GM19438 (cell line): ENCODE results near the gene RBM17.
"Not testable (repeated sequence)": the region's sequence is repeated elsewhere in the genome, so short reads cannot be mapped to it uniquely, and the experiment has no call there.

Source experiments
- ATAC-seq: cut with Tn5 transposase; IDR thresholded peaks from one replicate; pipeline ENCODE4 v1.9.1; 2021; ENCODE audit warnings: low read depth; ENCODE audit not compliant: unreplicated experiment

RBM17 gene, protein sequence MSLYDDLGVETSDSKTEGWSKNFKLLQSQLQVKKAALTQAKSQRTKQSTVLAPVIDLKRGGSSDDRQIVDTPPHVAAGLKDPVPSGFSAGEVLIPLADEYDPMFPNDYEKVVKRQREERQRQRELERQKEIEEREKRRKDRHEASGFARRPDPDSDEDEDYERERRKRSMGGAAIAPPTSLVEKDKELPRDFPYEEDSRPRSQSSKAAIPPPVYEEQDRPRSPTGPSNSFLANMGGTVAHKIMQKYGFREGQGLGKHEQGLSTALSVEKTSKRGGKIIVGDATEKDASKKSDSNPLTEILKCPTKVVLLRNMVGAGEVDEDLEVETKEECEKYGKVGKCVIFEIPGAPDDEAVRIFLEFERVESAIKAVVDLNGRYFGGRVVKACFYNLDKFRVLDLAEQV

GRCh38 chr10:6088721-6089333, at the start of gene RBM17:
RBM17 (plus strand) TSS chr10:6089034; CDS start chr10:6097066, 8,032 bp downstream.
- peak; percentile 78 for ATAC-seq

DNA sequence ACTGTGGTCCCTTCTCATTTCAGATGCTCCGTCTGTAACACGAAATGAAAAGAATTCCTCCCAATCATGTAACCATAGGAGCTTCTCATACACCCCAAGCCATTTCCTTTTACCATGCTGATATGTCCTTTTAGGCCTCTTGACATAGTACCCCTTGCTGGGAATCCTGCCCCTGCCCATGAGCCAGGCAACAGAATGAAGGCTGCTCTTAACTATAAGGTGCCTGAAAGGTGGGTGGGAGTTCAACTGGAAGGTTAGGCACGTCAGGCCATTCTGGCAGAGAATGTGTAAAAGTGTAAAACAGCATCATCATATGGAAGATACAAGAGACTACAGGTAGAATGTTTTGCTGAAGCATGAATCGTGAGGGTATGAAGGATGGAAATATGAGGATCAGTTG, 49.1 kb upstream of the RBM17 start:
- no peak for ATAC-seq

DNA sequence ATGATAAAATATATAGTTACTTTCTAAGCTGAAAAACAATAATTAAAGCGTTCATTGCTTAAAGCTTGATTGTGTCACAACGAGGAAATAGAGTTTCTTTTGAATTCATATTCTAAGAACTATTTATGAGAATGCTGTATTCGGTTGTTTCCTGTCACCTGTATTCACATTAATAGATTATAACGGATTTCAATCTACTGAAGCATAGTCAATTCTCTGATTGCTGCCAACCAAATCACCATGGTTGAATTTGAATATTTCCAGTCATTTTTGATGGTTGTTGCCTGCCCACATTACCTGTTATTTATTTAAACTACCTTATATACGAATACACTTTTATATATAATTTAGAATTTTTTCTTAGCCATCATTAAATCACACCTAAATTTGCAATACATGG, 48.6 kb upstream of the RBM17 start:
- ATAC-seq, result no peak

DNA sequence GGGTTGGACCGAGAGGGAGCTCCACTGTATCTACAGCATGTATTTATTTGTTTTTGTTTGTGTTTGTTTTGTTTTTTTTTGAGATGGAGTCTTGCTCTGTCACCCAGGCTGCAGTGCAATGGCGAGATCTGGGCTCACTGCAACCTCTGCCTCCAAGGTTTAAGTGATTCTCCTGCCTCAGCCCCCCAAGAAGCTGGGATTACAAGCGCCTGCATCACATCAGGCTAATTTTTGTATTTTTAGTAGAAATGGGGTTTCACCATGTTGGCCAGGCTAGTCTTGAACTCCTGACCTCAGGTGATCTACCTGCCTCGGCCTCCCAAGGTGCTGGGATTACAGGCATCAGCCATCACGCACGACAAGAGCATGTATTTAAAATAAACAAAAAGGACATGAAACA, 45.5 kb upstream of the RBM17 start:
- ATAC-seq, result not testable (repeated sequence)

- ATAC-seq, result no peak
Observed at GRCh38 chr10:6044060-6044459, 44.8 kb upstream of the RBM17 start.

DNA sequence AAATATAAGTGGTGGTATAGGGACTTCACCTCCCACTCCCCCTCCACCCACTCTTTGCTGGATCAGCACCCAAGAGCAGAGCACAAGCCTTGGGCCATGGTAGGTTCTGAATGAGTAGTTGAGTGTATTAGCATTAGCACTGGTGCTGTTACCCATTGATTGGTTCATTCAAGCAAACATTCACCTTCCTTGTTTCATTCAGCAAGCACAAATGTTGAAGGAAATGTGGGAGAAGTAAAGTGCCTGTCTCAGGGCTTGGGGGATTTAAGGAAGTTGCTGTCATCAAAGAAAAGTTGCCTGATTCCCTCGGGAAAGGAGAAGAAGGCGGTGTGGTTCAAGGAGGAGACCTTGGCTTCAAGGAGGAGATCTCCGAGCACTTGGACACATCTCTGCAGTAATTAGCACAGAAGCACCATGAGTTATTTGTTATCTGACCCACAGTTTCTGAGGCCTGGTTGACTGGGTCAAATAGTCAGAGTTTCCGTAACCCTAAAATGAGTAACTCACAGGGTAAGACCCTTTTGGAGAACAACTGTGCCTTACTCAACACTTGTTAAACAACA, 44.0 kb upstream of the RBM17 start:
- no peak for ATAC-seq

DNA sequence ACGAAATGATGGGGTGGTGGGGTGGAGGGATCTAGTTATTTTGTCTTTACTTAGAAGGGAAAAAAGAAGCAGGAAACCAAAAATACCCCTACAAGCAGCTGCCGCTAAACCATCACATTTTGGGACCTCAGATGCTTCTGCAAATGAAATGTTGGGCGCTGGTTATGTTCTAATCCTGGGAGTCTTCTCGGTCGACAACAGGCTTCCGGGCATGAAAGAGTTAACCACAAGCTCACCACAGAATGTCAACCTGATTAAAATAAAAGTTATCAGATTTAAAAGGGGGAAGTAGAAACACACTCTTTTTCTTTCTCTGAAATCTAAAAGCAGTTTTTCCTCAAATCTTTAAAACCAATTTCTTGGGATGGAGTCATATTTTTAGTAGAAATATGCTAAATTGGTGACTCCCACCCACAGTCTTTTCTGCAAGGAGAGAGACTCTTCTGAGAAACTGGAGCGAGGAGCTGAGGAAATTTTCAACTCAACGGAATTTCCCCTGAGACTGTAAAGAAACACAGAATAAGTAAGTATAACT, 43.5 kb upstream of the RBM17 start:
- no peak for ATAC-seq

DNA sequence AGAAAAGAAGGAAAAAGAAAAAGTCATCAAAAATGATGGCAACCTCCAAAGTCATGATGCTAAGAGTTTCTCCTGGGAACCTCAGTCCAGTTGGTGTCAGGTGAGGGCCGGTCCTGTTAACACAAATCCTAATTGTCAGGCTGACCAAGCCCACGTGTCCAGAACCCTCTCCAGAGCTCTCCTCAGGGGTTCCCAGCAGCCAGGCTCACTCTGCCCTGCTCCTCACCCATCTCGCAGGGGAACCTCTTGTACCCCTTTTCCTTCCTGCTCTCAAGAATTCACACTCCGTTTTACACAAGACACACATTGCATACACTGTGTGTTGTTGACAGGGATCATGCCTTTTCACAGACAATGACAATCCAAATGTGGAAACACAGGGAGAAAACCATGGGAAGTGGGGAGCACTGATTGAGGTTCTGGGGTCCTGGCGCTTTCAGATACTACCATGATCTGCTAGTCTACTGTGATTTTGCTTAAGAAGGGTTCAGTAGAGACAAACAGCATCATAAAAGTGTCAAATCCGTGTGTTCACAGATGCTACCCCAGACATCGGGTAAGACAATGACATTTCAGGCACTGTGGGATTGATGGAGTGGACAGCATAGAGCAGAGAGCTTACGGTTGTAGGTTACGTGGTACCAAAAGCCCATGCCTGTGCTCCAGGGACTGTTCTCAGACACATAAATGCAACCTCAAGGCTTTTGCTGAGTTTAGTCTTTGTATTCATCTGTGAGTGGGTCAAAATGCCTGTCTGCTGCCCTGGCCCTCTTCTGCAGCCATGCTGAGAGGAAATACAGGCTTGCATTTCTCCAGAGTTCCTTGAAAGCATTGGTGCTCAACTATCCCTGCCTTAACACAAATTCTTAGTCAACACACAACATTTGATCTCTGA, 42.7 kb upstream of the RBM17 start:
- no peak for ATAC-seq

- no peak for ATAC-seq
Observed at GRCh38 chr10:6046773-6047611, 41.8 kb upstream of the RBM17 start.

DNA sequence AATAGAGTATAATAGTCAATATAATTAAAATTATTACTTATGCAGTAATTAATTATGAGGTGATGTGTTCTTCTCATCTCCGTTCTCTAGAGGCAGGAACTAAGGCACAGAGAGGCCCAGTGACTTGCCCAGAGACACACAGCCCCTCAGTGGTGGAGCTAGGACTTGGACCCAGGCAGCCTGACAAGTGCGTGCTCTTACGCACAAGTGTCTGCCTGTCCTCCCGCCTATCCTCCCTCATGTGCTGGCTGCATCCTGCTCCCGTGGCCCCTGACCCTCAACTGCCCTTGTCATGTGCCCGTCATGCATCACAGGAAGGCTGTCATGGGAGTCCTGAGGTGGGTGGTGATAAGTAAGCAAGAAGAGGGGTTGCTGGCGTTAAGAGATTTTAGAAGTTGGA, 41.0 kb upstream of the RBM17 start:
- no peak for ATAC-seq

DNA sequence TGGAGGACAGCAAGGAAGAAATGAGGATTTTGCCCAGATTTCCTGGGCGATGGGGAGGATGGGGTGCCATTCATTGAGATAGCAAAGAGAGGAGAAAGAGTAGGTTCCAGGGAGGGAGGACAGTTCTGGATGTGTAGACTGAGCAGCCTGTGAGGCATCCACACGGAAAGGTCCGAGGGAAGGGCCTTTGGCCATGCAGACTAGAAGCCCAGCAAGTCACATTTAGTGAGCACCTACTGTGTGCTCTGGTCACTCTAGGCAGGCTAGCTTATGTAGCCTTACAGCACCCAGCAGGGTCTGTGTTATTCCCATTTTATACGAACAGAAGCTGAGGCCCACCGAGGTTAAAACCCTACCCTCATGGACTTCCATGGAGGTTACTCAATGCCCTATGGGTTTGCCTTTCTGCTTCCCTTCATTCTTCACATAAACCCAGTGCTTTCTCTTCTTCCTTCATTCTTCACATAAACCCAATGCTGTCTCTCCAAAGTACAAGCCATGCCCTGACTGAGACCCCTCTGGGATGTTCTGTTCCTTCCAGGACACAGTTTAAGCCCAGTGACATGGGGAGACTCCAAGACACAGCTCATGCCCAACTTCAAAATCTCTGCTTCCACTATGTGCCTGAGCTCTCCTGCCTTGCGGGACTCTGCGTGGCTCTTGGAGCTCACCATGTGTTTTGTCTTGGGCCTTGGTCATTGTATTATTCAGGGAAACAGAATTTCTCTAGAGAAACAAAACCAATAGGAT, 40.4 kb upstream of the RBM17 start:
- ATAC-seq, result no peak

DNA sequence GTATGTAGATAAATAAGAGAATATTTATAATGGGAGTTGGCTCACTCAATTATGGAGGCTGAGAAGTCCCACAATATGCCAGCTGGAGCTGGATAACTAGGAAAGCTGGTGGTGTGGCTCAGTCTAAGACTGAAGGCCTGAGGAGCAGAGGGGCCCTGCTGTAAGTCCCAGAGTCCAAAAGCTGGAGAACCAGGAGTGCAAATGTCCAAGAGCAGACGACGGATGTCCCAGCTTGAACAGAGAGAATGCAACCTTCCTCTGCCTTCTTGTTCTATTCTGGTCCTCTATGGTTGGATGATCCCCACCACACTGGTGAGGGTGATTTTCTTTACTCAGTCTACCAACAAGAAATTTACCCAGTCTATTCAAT, 39.8 kb upstream of the RBM17 start:
- ATAC-seq, result no peak

- peak; percentile 78 for ATAC-seq
Observed at GRCh38 chr10:6050801-6051445, 37.9 kb upstream of the RBM17 start.

DNA sequence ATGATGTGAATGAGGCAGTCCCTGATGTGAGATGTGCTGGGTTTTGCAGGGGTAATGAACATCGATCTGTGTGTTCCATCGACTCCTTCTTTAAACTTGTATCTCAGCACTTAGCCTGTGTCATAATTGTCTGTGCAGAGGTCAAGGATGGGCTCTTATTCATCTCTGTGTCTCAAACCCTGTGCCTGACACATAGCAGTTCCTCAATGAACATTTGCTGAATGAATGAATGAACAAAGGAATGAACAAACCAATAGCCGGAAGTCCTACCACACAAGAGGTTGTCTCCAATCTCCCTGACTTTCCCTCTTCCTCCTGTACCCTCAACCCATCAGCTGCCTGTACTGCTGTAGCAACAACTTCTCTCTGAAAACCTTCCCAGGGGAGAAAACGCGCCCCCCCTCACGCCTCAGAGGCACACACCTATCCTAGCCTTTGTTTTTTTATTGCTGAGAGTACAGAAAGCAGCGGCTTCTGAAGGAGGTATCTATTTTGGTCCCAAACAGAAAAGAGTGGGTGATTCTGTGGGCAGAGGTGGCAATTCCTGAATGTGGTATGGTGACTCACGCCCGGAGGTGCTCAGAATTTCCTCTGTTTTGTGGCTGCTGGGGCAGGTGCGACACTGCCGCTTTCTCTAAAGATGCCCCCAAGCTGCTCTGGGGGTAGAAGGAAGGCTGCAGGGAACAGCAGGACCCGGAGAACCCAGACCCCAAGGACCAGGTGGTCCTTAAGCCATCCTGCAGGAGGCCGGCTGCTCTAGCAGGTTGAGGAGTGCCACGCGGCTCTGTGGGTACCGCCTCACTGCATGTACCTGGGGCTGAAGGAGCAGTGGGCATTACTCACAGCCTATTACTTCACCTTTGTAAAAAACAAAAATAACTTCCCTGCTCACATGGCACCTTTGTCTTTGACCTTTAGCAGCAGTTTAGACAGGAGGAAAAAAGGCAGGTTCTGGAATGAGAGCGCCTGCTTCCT, 36.3 kb upstream of the RBM17 start:
- no peak for ATAC-seq

DNA sequence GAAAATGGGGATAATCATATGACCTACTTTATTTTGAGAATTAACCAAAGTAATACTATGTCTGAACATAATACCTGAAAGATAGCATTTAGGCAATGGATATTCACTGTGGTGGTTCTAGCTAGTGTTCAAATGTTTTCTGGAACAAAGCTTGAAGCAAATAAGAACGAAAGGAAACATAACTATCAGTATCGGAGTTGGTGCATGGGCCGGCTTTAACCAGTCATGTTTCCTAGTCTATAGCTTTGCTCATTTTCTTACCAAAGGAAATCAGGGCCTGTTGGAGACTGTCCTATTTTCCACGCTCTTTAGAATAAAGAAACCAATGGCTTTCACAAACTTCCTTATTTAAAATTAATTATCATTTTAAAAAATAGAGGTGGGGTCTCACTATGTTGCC, 35.5 kb upstream of the RBM17 start:
- no peak for ATAC-seq

- no peak for ATAC-seq
Observed at GRCh38 chr10:6053816-6054631, 34.8 kb upstream of the RBM17 start.

DNA sequence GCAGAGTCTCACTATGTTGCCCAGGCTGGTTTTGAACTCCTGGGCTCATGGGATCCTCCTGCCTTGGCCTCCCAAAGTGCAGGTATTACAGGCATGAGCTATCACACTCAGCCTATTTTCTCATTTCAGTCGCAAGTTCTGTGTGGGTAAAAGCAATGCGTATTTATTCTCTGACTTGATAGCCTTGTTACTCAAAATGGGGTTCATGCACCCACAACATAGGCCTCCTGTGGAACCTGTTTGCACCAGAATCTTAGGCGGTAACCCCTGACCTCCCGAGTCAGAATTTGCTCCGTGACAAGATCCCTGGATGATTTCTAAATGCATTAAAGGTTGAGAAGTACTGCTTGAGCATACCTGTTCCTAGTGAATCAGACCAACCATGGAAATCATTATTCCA, 34.0 kb upstream of the RBM17 start:
- no peak for ATAC-seq
